Fibroblast of peridontal ligament (primary cell): ENCODE results near the gene TPO.
"Not testable (repeated sequence)": the region's sequence is repeated elsewhere in the genome, so short reads cannot be mapped to it uniquely, and the experiment has no call there.

Experiments
- DNase-seq: peaks from one replicate; pipeline ENCODE4 v3.0.0-alpha.2; 2010; ENCODE audit errors: extremely low read depth

Gene TPO

DNA sequence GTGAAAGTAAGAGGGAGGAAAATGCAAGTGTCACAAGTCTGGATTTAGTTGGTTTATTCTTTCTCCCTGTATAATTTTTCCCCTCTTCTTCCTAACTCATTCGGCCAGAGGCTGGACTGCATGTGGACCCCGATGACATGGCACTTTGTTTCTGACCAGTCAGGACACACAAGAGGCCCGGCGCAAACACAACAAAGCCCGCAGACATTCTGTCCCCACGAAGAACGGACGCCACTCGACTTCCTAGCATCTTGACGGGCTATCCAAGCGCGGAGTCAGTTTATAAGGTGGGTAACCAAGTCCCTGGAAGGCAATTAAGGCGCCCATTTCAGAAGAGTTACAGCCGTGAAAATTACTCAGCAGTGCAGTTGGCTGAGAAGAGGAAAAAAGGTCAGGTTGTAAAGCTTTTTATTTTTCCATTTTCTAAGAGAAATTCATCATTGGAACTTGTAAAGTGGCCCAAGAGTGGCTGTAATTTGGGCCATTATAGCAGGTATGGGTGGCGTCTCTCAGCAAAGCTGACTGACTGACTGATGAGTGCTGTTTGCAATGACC lies at the start of gene TPO:
TSS of gene TPO (plus strand) at position 308 of the 555 bp plus-strand sequence. CDS start 946 bp downstream, outside the sequence.
- DNase-seq = no peak

DNA sequence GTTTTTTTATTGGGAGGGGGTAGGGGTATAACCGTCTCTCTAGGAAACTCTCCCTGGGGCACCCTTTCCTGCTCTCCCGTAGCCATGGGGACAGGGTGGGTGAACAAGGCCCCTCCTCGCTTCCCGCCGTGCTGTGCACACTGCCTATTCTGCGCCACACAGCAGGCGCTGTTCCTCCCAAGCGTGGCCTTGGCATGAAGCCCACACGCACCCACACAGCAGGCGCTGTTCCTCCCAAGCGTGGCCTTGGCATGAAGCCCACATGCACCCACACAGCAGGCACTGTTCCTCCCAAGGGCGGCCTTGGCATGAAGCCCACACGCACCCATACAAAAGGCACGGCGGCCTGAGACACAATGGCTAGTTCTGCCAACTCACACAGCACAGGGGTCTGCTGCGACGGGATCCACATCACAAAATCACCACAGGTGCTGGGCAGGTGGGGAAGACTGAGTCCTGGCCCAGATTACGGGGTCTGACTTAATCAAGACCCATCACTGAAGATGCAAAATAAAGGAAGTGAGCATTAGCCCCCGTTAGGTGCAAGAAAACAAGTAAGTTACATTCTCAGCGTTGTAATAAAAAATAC lies 46.6 kb upstream of the TPO start:
- DNase-seq = no peak

DNA sequence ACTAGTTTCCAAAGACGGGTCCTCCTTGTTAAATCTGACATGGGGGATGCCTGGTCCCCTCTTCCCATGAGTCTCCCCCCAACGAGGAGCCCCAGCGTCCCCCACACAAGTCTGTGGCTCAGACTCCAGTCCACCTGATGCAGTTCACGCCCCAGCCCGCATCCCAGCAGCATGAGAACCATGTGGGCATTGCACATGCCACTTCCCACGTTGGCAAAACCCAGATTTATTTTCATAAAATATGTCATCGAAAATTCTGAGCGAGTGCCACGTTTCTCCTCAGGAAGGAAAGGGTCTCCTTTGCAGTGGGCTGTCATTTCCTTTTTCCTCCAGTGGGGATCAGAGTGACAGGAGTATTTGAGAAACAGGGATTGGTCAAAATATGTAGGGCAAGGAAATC lies 45.7 kb upstream of the TPO start:
- DNase-seq = no peak

DNA sequence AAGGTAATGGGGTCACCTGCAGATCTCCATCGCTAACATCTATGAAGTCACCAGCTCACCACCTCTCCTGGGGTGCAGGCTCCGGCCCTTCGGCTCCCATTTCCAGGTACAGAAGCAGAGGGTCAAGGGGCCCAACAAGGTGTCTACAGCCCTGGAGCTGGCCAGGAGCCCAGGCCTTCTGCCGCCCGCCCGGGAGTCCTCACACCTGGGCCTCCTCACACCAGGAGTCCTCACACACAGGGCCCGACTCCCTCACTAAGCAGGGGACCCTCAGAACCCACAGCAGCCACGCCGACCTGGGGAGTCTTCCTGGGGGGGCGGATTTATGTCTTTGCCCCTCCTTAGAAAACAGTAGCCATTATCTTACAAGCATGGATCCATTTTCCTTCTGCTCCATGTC lies 43.4 kb upstream of the TPO start:
- DNase-seq = no peak

DNA sequence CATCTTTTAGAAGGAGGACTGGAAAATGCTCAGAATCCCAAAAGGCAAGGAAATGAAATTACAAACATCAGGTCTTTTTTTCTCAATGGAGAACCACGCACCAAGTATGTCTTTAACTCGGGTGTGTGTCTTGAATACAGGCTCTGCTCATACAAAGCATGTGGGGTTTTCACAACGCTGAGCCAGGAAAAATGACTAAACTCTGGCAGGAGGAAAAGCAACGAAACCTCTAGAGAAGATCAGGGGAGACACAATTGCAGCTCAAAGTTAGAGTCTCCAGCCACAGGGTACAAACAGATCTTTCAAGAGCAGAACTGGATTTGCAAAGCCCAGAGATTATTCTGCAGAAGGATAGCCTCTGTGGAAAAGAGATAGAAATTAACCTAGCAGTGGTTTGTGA lies 42.8 kb upstream of the TPO start:
- DNase-seq = peak; percentile 4

DNA sequence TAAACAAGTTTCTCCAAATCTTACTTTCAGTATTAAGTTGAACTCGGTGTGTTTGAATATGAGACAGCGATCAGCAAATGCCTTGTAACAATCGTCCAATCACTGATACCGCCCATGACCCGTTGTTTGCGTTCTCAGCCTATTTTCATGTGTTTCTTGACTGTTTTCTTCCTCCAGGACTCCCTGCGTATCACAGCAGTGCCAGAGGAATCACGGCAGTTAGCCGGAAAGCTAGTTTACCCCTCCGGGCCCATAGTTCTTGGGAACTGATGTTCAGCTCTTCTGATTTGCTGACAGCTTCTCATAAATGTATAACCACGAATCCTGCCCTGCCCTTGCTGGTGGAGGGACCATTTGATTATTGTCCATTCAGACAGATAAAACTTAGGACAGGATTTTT lies 42.2 kb upstream of the TPO start:
- peak; percentile 20 for DNase-seq

DNA sequence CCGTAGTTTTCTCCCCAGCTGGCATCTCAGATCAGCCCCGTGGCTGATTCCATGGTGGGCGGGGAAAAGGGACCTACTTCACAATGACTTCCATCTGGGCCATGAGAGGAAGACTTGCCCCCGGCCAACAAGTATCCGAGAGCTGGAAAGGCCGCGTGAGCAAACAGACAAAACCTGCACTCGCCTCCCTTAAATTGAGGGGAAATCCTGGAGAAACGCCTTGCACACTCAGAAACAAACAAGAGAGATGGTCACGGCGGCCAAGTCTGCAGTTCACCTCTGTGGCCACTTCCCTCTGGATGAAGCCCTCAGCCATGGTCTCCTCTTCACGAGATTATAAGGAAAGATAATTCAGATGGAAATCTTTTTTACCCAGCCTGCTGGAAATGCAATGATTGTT lies 39.4 kb upstream of the TPO start:
- DNase-seq = no peak

DNA sequence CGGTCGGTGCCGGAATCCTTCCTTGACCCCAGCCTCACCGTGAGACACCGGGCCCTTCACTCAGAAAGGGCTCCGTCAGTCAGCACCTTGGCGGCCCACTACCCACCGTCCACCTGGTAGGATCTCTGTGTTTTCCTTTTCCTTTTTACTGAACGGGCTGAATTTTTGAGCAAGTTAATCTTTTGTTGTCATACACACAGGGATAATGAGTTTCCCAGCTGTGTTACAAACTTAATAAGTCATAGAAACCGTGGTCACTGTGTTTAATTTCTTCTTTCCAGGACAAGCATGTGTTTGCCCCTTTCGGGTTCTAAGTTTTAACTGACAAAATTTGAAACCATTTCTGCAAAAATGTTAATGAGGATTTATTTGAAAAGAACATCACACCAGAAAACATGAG lies 39.0 kb upstream of the TPO start:
- no peak for DNase-seq

DNA sequence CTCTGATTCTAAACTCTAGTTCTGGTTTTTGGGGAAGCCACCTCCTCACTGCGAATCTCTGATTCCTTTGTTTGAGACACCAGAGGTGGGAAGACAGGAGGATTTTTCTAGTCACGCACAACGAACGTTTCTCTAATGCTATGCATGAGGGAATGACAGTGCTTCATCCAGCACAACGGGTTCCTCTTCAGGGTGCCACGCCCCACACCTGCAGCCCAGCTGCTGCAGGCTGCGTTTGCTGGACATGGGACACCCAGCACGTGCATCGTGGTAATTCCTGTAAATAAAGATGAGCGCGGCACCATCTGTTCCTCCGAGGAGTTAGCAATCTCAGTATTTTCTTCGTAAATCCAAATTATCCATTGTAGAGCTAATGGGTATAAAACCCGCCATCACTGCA lies 37.5 kb upstream of the TPO start:
- no peak for DNase-seq

DNA sequence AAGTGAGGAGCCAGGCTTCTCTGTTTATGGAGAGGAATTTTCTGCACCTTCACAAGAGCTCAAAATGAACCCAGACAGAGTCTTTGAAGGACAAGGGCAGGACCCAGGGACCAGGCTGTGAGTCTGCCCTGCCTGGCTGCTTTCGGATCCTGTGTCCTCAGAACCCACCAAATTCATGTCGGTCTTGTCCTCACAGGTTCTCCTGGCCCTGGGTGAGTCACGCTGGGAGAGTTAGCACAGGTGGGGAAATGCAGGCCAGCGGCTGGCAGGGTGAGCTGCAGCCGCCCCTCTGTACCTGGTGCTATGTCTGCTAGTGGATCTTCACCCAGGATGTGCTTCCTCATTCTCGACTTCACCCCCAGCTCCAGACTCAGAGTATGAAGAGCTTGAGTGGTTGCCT lies 35.8 kb upstream of the TPO start:
- DNase-seq = no peak

DNA sequence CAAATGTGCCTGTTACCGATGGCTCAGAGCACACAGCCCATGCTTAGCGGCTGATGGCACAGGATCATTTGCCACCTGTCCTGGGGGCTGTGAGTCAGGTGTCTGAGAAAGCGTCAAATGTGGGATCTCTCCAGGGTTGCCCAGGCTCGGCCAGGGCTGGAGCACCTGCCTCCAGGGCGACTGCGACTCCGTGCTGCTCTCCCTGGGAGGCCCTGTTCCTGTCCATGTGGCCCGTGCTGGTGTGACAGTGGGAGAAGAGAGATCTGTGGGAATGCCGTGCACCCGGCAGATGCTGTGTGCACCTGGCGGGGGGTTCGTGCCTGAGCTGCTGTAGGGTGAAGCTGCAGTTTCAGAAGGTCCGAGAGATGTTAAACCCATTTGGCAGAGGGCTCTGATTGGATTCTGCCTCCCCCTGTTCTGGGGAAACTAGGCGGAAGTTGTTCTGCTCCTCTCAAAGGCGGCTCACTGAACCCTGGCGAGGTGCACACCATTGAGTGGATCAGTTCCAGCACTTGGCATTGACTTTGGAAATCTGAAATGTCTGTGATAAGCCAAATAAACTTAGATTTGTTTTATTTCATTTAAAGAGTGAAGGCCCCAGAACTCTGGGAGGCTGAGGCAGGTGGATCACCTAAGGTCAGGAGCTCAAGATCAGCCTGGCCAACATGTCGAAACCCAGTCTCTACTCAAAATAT lies 34.7 kb upstream of the TPO start:
- no peak for DNase-seq

DNA sequence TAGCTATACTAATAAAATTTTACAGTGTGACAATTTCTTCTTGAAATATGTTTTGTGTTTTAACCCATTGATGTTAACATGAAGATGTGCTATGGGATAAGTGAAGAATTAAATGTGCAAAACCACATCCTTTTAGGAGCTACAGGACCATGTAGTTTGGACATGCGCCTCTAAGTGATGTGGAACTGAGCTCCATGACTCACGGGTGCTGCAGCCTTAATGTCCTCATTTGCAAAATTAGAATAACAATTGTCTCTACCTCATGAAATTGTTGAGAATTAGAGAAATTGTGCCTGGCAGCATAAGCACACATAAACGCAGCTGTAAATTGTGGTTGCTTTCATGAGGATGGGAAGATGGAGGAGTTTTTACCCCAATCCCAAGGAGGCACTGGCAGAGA lies 31.6 kb upstream of the TPO start:
- DNase-seq = no peak

DNA sequence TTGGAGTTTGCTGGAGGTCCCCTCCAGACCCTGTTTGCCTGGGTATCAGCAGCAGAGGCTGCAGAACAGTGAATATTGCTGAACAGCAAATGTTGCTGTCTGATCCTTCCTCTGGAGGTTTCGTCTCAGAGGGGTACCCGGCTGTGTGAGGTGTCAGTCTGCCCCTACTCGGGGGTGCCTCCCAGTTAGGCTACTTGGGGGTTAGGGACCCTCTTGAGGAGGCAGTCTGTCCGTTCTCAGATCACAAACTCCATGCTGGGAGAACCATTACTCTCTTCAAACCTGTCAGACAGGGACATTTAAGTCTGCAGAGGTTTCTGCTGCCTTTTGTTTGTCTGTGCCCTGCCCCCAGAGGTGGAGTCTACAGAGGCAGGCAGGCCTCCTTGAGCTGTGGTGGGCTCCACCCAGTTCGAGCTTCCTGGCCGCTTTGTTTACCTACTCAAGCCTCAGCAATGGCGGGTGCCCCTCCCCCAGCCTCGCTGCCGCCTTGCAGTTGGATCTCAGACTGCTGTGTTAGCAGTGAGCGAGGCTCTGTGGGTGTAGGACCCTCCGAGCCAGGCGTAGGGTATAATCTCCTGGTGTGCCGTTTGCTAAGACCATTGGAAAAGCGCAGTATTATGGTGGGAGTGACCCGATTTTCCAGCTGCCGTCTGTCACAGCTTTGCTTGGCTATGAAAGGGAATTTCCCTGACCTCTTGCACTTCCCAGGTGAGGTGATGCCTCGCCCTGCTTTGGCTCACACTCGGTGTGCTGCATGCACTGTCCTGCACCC lies 25.1 kb upstream of the TPO start:
- not testable (repeated sequence) for DNase-seq

DNA sequence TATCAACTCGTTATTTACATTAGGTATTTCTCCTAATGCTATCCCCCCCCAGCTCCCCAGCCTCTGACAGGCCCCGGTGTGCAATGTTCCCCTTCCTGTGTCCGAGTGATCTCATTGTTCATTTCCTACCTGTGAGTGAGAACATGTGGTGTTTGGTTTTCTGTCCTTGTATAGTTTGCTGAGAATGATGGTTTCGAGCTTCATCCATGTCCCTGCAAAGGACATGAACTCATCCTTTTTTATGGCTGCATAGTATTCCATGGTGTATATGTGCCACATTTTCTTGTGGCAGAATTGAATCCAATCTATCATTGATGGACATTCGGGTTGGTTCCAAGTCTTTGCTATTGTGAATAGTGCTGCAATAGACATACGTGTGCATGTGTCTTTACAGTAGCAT lies 23.1 kb upstream of the TPO start:
- DNase-seq = not testable (repeated sequence)

DNA sequence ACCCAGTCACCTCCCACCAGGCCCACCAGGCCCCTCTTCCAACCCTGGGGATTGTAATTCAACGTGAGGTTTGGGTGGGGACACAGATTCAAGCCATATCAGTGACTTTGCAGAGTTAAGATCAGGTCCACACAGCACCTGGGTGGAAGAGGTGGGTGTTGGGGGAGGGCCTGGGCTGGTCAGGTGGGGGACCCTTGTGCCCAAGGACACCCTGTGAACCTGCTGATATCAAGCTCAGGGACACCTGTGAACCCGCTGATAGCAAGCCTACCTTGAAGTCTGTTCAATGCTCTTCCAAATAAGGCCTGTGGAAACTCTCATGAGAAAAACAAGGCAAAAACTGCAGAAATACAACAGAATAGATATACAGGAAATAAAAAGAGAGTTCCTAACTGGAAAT lies 19.9 kb upstream of the TPO start:
- DNase-seq = no peak

DNA sequence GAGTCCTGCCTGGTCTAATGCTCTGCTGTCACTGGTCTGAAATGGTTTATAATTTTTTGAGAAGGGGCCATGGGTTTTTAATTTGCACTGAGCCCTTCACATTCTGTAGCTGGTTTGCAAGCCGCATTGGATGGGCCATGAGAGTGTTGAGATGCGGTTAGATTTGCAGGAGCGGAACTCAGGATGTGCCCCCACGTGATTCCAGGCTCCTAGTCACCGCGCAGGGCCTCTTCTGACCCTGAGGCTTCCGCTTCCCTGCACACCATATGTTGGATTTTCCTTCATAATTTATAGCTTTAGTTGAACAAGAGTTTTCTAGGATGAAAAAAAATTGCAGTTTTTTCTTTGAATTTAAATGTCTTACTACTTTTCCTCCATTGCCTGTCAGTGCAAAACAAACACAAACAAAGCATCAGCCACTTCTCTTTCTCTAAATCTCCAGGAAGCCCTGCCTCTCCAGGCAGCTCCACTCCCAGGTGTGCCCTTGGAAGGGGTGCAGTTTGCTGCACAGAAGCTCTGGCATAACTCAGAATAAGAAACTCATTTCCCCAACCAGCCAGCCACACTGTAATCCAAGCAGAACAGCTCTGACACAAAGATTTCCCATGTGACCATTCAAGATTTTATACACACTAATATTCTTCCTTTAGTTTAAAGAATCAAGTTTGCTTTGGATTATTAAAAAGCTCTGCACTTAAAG lies 18.4 kb upstream of the TPO start:
- no peak for DNase-seq

DNA sequence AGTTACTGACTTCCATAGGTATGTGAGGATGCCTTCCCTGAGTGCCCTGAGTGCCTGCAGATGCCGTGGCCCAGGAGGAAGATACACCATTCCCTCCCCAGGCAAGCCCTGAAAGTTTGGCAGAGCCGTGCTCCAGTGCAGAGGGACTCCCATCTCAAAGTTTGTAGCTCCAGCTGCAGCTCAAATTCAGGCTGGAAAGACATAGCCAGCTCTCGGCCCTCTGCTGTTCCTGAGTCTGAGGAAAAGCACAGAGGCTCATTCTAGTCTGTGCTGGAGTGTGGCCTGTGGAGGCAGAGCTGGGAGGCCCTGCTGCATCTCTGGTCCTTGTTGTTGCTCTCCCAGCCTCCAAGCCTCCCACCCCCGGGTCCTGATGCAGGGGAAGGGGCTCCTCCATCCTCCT lies 15.9 kb upstream of the TPO start:
- no peak for DNase-seq

DNA sequence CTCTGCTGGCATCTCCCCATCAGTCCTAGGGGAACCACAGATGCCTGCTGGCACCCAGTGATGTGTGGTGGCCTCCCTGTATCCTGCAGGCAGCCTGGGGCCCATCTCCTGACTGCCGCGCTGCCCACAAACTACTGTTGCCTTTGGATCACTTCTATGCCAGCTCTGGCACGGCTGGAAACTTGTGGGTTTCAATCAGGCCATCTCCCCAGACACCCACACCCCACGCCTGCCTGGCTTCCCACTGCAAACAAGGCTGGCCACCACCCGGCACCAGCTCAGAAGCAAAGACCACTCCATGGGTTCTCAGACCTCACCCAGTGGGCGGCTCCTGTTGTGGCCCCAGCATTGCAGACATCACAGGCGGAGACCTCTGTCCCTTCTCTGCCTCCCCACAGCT lies 15.1 kb upstream of the TPO start:
- no peak for DNase-seq

DNA sequence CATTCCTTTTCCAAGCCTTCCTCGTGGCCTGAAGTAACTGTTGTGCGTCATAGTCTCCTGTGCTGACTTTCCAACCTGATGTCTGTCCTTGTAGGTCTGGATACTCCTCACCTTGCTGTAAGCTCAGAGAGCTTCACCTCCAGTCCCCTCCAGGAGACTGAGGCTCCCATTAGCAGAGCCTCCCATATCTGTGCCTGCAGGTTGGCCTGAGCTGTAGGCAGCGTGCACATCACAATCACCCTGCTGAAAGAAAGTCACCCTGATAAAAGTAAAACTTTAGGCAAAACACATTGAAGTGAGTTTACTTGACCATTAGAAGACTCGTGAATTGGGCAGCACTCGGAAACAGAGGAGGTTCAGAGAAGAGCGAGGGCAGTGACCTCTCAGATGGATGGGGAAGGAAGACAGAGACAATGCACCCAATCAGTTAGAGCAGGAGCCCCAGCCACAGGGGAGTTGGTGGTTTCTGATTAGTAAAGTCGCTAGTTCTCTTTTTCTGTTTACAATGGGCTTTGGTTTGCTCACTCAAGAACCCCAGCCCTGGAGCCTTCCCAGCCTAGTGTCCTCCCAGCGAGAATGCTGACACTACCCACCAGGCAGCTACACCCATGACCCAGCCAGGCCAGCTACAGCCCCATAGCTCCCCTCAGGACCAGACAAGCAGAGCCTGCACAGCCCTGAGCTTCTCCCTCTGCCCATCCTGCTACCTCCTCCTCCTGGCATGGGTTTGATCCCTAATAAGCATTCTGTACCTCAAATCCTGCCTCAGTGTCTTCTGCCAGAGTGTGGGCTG lies 12.1 kb upstream of the TPO start:
- no peak for DNase-seq

DNA sequence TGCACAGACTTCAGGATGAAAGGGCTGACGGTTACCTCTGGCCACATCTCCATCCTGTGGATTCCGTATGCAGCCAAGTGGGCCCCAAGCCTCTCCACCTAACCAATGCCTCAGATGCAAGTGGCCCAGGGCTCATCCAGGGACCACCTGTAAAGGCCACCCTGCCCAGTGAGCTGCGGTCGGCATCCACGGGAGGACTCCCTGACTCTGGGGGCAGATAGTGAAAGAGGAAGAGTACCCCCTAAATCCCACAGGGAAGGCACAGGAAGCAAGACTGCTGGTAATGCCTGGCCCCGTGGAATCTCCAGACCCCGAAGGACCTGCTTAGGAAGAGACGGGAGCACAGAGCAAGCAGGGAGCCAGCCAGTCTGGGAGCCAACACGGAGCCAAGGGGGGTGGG lies 11.2 kb upstream of the TPO start:
- DNase-seq = no peak

DNA sequence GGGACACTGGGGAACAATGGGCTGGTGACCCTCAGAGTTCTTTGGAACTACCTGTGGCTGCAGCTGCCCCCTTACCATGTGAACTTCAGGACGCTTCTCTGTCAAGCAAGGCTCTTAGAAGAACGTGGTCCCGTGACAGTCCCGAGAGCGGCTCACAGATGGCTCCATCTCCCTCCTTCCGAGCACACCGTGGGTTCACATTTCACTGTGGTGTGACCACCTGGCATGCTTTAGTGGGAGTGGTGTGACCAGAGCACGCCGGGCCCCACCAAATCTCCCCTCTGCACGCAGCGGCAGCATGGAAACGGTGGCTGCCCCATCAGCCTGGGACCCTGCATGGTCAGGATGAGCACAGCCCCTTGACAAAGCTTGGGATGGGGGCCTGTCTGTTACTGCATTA lies 9.7 kb upstream of the TPO start:
- no peak for DNase-seq
